Prostate gland (tissue), 2 donors: ENCODE measurements around the gene USP15. TPM values are rescaled to one million over a fixed set of nuclear protein-coding genes. Genes with fewer than 3 reads are reported as not detected.

Experiments
- DNase-seq: peaks from one replicate; pipeline ENCODE4 v3.0.0-alpha.2; 2019; ENCODE audit warnings: low spot score
- H3K27ac ChIP-seq, 2 donors: fragments of 200-600 bp; sonication (generic); 2 replicates each; pipeline ENCODE4 v1.5.1; 2017 to 2019
- H3K27me3 ChIP-seq: fragments of 200-600 bp; sonication (generic); replicated peaks from 2 replicates; pipeline ENCODE4 v1.5.1; 2019; ENCODE audit not compliant: insufficient read depth
- H3K36me3 ChIP-seq, 2 donors: fragments of 200-600 bp; sonication (generic); 1 replicate in 1 of 2; 2 replicates in 1 of 2; pipeline versions ENCODE4 v1.5.1 to v1.8.1; 2017 to 2019
- H3K4me1 ChIP-seq: fragments of 200-600 bp; sonication (generic); replicated peaks from 2 replicates; pipeline ENCODE4 v1.5.1; 2019
- H3K4me3 ChIP-seq, 2 donors: fragments of 200-600 bp; sonication (generic); 2 replicates each; pipeline ENCODE4 v1.5.1; 2017 to 2019
- H3K9me3 ChIP-seq: fragments of 200-600 bp; sonication (generic); 2 replicates; pipeline ENCODE4 v1.5.1; 2017
- POLR2A ChIP-seq: fragments of 450-650 bp; IDR thresholded peaks from one replicate; pipeline ENCODE4 v1.6.1; 2016; ENCODE audit warnings: antibody characterized with exemption, mild to moderate bottlenecking
- POLR2AphosphoS5 ChIP-seq: sonication (generic); formaldehyde crosslinking; IDR thresholded peaks from one replicate; pipeline ENCODE4 v1.6.1; 2017; ENCODE audit warnings: antibody characterized with exemption
- WGBS: methylation state at CpG from one replicate; pipeline ENCODE4 v1.1.5; 2018; 5-methylcytosine and 5-hydroxymethylcytosine counted together
- intact Hi-C: fragments of 100-400 bp; cut with DNase I; formaldehyde crosslinking; loops from one replicate; pipeline ENCODE4 v1.14.2; 2022
- total RNA-seq, 2 donors: library from RNA; depleted of rRNA; stranded (reverse); fragments of >200 nt; gene quantifications; one replicate each; pipeline ENCODE4 v1.1.0, GENCODE V29; 2016
- TF ChIP-seq, protein P1 (sequence below), 4 experiments: fragments of 200-600 bp in 2 of 4; fragments of 450-650 bp in 2 of 4; sonication (generic) in 2 of 4; IDR thresholded peaks; 1 replicate in 3 of 4; 2 replicates in 1 of 4; pipeline ENCODE4 v1.5.1; 2016 to 2019; ENCODE audit warnings: antibody characterized with exemption in 4 of 4, mild to moderate bottlenecking in 2 of 4, moderate library complexity in 2 of 4

The USP15 gene
- total RNA-seq, 2 donors from 2014 or later: 33.6 to 59.4 TPM

DNA sequence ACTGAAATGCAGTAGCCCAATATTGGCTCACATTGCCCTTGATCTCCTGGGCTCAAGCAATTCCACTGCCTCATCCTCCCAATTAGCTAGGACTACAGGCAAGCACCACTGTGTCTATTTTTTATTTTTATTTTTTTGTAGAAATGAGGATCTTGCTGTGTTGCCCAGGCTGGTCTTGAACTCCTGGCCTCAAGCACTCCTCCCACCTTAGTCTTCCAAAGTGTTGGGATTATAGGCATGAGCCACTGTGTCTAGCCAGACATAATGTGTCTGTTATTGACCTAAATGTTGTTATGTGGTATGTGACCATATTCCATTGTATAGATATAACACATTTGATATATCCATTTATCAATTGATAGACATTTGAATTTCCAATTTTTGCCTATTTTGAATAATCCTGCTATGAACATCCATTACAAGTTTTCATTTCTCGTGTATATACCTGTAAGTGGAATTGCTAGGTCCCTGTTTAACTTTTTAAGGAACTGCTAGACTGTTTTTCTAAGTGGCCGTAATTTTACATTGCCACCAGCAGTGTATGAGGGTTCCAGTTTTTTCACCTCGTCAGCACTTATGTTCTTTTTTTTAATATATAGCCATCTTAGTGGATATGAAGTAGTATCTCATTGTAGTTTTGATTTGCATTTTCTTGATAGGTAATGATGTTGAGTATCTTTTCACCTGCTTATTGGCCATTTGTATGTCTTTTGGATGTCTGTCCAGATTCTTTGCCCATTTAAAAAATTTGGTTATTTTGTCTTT, 9.4 kb downstream of the USP15 start:
- 88% methylated on average over 3 of the region's 3 CpGs for whole genome bisulfite sequencing
- intact Hi-C loops: no loop called here
- H3K4me1 ChIP-seq: no peaks in the 10 kb centered on the region

DNA sequence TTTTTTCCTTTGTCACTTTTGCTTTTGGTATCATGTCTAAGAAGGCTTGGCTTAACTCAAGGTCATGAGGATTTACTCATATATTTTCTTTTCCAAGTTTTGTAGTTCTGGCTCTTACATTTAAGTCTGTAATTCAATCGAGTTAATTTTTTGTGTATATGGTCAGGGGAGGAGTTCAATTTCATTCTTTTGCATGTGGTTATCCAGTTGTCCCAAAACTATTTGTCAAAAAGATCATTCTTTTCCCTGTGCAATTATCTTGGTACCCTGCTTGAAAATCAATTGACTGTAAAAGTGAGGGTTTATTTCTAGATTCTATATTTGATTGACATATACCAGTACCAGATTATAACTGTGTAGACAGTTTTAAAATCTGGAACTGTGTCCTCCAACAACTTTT, 10.2 kb downstream of the USP15 start:
- WGBS: 75% methylated on average over 1 of the region's 1 CpG
- H3K9me3 ChIP-seq: no peaks in the 10 kb centered on the region
- no peaks in the 10 kb centered on the region for H3K4me1 ChIP-seq
- intact Hi-C loops: no loop called here
- no peaks in the 10 kb centered on the region for H3K36me3 ChIP-seq
- H3K27ac ChIP-seq: no peak overlapping the region
- TF ChIP-seq POLR2AphosphoS5 (no peak), POLR2A (no peak)
- TF ChIP-seq, protein P1, sequence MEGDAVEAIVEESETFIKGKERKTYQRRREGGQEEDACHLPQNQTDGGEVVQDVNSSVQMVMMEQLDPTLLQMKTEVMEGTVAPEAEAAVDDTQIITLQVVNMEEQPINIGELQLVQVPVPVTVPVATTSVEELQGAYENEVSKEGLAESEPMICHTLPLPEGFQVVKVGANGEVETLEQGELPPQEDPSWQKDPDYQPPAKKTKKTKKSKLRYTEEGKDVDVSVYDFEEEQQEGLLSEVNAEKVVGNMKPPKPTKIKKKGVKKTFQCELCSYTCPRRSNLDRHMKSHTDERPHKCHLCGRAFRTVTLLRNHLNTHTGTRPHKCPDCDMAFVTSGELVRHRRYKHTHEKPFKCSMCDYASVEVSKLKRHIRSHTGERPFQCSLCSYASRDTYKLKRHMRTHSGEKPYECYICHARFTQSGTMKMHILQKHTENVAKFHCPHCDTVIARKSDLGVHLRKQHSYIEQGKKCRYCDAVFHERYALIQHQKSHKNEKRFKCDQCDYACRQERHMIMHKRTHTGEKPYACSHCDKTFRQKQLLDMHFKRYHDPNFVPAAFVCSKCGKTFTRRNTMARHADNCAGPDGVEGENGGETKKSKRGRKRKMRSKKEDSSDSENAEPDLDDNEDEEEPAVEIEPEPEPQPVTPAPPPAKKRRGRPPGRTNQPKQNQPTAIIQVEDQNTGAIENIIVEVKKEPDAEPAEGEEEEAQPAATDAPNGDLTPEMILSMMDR (IDR thresholded peaks at IDR 0.05): no peak
- H3K27me3 ChIP-seq: no peaks in the 10 kb centered on the region
- H3K4me3 ChIP-seq: no peak overlapping the region
- no peak for DNase-seq

More for the DNA sequence above, 9.4 kb downstream of the USP15 start:
- Histone ChIP-seq H3K9me3 (no peaks in the 10 kb centered on the region), H3K27me3 (no peaks in the 10 kb centered on the region), H3K36me3 (no peaks in the 10 kb centered on the region), H3K27ac (no peak overlapping the region), H3K4me3 (no peak overlapping the region)
- no peak for DNase-seq
- TF ChIP-seq POLR2AphosphoS5: no peak

DNA sequence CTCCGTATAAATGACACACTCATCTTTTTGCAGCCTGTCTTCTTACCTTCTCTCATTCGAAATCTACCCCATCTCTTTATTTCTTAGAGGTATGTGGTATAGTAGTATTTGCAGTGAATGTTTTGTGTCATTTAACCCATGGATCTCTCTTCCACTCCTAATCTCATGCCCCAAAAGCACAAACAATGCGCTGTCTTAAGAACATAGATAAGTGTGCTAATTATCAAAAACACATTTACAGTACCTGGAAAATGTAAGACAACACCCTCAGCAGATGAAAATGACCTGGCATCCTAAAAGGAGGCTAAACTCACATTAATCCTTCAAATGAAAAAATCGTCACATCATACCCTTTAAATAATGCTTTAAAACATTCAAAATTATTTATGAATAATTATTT, 10.7 kb downstream of the USP15 start:
- Histone ChIP-seq H3K36me3 (no peaks in the 10 kb centered on the region), H3K27ac (no peak overlapping the region), H3K4me1 (no peaks in the 10 kb centered on the region), H3K27me3 (no peaks in the 10 kb centered on the region), H3K4me3 (no peak overlapping the region), H3K9me3 (no peaks in the 10 kb centered on the region)
- DNase-seq: no peak
- no peak for TF ChIP-seq POLR2AphosphoS5
- TF ChIP-seq POLR2A: no peak
- TF ChIP-seq, protein P1 (IDR thresholded peaks at IDR 0.05): no peak
- 66% methylated on average over 4 of the region's 4 CpGs for WGBS
- intact Hi-C loops: no loop called here

DNA sequence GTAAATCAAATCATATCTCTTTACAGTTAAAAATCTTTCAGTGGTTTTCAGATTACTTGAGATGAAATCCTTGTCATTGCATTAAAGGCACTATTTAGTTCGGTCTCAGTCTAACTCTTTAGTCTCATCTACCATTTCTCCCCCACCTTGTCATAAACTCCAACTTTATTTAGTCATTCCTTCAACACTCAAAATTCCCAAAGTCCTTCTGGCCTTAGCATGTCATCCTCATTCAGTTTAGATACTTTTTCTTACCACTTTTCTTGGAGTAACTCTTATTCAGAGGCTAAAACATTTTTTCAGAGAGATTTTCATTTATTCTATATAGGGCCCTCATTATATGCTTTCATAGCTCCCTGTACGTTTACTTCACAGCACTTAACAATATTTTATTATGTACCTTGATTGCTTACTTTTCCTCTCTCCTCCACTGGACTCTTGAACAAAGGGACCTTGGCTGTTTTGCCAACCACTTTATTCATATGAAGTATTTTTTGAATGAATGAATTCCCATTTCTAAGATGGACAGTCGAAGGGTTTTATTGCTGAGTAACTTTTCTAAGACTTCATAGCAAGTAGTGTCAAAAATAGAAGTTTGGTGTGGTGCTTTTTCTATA, 12.8 kb downstream of the USP15 start:
- intact Hi-C loops: no loop called here
- no peaks in the 10 kb centered on the region for H3K9me3 ChIP-seq
- no peak overlapping the region for H3K27ac ChIP-seq
- H3K27me3 ChIP-seq: no peaks in the 10 kb centered on the region
- H3K4me1 ChIP-seq: no peaks in the 10 kb centered on the region
- no peak for DNase-seq
- H3K4me3 ChIP-seq: no peak overlapping the region
- TF ChIP-seq POLR2AphosphoS5 (no peak), POLR2A (no peak)
- TF ChIP-seq, protein P1 (IDR thresholded peaks at IDR 0.05): no peak
- H3K36me3 ChIP-seq: no peaks in the 10 kb centered on the region
- 65% methylated on average over 3 of the region's 3 CpGs for WGBS

DNA sequence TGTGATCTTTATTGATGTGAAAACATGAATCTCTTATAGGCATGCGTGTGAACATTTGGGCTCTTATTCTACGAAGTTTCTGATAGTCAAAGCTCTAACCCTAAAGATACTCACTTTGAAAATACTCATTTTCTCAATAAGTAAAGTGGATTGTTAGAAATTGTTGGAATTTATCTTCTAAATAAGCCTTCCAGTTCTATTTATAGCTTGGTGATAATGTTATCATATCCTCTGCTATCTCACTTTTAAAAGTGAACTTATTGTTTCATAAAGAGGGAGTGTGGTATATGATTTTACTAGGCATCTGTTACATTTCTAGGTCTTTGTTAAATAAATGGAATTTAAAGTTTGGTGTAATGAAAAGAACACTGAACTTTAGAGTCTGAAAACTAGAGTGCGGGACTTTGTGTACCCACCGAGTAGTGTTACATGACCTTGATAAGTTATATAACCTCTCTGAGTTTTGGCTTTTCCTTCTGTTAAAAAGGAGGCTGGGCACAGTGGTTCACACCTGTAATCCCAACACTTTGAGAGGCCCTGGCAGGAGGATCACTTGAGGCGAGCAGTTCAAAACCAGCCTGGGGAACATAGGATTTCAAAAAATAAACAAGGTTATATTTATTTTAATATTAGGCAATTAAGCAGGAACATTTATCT, 13.6 kb downstream of the USP15 start:
- Histone ChIP-seq H3K27me3 (no peaks in the 10 kb centered on the region), H3K4me3 (no peak overlapping the region), H3K9me3 (no peaks in the 10 kb centered on the region), H3K36me3 (no peaks in the 10 kb centered on the region), H3K27ac (no peak overlapping the region), H3K4me1 (no peaks in the 10 kb centered on the region)
- WGBS: 79% methylated on average over 5 of the region's 5 CpGs
- TF ChIP-seq, protein P1 (IDR thresholded peaks at IDR 0.05): no peak
- TF ChIP-seq POLR2AphosphoS5 (no peak), POLR2A (no peak)
- DNase-seq: no peak
- intact Hi-C loops: no loop called here
